ENCODE data around the gene GAST. TPM values are rescaled to one million over a fixed set of nuclear protein-coding genes. Genes with fewer than 3 reads are reported as not detected.
A peak's percentile ranks its signal among the peaks of the same experiment; 100 is the strongest.

Gene GAST
- total and polyA plus RNA-seq, 2 of the 13 experiments (the other 11 are each of a cell fraction or from before 2014, with no cell fraction given): 0.32 to 0.42 TPM

DNA sequence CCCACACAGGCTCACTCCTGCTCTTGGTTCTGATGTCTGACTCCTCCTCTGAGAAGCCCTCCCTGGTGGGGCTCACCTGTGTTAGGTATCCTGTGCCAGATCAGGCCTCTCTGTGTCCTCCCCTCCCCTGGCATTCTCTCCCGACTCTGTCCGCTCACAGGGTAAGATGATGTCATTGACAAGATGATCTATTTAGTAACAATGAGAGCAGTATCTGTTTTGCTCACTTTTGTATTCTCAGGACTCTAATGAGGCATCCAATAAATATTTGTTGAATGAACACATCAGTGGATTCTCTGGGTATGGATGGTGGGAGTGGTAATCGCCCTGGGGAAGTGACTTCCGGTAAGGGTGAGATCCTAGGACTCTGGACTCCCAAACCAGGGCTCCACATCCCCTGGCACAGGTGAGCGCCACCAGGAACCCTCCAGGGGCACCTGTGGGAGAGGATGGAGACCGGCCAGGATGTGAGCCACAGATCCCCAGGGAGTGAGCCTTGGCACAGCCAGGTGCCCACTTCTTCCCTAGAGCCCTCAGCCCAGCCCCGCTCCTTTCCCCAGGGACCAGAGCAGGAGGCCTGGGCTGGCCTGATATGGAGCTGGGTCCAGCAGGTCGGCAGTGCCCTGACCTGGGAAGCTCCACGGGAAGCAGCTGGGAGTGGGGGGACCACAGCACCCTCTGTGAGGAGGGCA lies 27.7 kb downstream of the GAST start (continued):
- TF ChIP-seq, protein P1, sequence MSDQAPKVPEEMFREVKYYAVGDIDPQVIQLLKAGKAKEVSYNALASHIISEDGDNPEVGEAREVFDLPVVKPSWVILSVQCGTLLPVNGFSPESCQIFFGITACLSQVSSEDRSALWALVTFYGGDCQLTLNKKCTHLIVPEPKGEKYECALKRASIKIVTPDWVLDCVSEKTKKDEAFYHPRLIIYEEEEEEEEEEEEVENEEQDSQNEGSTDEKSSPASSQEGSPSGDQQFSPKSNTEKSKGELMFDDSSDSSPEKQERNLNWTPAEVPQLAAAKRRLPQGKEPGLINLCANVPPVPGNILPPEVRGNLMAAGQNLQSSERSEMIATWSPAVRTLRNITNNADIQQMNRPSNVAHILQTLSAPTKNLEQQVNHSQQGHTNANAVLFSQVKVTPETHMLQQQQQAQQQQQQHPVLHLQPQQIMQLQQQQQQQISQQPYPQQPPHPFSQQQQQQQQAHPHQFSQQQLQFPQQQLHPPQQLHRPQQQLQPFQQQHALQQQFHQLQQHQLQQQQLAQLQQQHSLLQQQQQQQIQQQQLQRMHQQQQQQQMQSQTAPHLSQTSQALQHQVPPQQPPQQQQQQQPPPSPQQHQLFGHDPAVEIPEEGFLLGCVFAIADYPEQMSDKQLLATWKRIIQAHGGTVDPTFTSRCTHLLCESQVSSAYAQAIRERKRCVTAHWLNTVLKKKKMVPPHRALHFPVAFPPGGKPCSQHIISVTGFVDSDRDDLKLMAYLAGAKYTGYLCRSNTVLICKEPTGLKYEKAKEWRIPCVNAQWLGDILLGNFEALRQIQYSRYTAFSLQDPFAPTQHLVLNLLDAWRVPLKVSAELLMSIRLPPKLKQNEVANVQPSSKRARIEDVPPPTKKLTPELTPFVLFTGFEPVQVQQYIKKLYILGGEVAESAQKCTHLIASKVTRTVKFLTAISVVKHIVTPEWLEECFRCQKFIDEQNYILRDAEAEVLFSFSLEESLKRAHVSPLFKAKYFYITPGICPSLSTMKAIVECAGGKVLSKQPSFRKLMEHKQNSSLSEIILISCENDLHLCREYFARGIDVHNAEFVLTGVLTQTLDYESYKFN (CRISPR knock-in tag; conservative IDR thresholded peaks at IDR 0.05): no peak
- TF ChIP-seq ARID4A (CRISPR knock-in tag; IDR thresholded peaks at IDR 0.05; ENCODE audit: borderline replicate concordance): 0 out of 2 replicates have a peak, but pooled peaks have one; percentile 23
- TF ChIP-seq, protein P2, sequence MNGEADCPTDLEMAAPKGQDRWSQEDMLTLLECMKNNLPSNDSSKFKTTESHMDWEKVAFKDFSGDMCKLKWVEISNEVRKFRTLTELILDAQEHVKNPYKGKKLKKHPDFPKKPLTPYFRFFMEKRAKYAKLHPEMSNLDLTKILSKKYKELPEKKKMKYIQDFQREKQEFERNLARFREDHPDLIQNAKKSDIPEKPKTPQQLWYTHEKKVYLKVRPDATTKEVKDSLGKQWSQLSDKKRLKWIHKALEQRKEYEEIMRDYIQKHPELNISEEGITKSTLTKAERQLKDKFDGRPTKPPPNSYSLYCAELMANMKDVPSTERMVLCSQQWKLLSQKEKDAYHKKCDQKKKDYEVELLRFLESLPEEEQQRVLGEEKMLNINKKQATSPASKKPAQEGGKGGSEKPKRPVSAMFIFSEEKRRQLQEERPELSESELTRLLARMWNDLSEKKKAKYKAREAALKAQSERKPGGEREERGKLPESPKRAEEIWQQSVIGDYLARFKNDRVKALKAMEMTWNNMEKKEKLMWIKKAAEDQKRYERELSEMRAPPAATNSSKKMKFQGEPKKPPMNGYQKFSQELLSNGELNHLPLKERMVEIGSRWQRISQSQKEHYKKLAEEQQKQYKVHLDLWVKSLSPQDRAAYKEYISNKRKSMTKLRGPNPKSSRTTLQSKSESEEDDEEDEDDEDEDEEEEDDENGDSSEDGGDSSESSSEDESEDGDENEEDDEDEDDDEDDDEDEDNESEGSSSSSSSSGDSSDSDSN (CRISPR knock-in tag; IDR thresholded peaks at IDR 0.05): 0 out of 2 replicates have a peak, but pooled peaks have one; percentile 29
- TF ChIP-seq, protein P3, sequence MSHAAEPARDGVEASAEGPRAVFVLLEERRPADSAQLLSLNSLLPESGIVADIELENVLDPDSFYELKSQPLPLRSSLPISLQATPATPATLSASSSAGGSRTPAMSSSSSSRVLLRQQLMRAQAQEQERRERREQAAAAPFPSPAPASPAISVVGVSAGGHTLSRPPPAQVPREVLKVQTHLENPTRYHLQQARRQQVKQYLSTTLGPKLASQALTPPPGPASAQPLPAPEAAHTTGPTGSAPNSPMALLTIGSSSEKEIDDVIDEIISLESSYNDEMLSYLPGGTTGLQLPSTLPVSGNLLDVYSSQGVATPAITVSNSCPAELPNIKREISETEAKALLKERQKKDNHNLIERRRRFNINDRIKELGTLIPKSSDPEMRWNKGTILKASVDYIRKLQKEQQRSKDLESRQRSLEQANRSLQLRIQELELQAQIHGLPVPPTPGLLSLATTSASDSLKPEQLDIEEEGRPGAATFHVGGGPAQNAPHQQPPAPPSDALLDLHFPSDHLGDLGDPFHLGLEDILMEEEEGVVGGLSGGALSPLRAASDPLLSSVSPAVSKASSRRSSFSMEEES (CRISPR knock-in tag; IDR thresholded peaks at IDR 0.05): no peak
- TF ChIP-seq CTCF (CRISPR knock-in tag; IDR thresholded peaks at IDR 0.05): peak; percentile 18; the same call in 1 of the 2 replicates
- peak; percentile 92 for TF ChIP-seq ATF7 (IDR thresholded peaks at IDR 0.05)
- no peak for TF ChIP-seq ATF7 (CRISPR knock-in tag; IDR thresholded peaks at IDR 0.05)

All from HepG2 (cell line).